ENCODE results near the gene CHIT1.

CHIT1 gene

DNA sequence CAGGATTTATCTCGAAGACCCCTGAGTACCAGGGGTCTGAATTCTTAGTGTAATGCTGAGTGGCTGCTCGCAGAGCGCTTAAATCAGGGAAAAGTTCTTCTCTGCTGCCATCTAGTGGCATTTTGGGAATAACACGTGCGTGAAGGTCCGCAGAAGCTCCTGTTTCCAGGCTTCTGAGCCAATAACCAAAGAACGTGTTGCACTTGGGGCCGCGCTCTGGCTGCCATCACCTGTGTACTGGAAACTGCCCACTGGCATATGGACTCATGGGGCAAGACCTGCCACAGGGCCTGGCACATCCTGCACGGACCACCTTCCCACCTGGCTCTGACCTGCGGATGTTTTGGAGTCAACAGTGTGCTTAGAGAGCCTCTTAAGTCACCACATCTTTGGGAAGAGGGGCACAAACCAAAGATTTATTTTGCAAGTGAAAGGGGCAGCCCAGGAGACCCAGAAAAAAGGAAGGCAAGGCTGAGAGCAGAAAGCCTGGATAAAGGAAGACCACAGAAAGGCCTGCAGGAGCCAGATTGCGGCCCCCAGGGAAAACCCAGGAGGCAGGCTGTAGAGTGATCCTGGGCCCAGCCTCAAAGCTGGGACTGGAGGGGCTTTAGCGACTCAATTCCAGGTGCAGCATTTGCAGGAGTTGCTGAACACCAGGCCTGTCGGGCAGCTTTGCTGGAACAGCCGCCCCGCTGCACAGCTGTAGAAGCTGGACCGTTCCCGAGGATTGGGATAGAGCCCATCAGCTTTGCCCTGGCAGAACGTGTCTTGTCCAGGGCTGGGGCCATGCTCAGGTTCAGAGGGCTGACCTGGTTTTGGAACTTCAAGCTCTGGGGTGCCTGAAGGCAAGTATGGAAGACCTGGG is 13.0 kb downstream of the CHIT1 start:
- DNase-seq: peak; percentile 88

DNA sequence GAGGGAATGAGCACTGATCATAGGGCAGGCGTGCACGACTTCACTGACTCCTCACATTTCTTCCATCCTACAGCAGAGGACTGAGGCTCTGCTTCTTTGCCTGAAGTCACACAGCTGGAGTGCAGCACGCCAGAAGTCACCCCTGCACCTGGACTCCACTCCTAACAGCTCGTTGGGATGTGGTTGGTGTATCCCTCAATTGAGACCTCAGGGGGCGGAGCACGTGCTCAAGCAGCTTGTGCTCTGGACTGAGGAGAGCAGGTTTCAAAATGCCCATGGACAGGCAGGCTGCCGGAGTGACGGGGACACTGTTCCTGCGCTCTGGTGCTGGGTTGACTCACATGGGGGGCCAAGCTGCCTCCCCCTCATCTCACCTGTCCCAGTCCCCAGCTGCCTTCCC is 13.9 kb downstream of the CHIT1 start:
- no peak for DNase-seq

DNA sequence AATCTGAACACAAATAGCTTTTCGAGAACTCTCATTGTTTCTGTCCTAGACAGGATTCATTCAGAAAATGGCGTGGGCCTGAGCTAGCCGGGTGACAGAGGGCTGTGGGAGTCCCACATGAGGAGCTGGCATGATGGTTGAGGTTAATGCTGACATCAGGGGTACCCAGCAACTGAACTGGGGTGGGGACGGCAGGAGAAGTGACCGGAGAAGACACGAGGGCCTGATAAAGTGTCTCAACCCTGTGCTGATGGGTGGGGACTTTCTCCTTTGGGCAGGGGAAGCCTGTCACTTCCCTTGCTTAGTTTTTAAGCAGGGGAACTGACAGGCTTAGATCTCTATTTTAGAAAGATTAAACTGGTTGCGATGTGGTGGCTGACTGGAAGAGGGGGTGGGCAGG is 14.6 kb downstream of the CHIT1 start:
- no peak for DNase-seq

DNA sequence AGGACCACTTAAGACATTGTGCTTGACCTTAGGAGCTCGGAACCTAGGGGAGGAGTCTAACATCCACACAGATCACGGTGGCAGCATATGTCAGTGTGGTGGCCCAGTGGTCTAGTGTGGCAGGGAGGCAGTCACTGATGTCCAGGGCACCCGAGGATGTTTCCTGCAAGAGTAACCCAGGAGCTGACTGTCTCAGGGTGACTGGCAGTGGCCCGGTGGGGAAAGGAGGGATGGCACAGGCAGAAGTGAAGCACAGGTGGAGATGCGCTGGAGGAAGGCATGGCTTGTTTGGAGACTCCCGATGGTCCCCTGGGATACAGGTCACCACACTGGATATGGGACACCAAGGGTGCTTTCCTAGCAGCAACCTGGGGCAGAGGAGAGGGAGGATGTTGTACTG is 16.3 kb downstream of the CHIT1 start:
- DNase-seq: no peak

DNA sequence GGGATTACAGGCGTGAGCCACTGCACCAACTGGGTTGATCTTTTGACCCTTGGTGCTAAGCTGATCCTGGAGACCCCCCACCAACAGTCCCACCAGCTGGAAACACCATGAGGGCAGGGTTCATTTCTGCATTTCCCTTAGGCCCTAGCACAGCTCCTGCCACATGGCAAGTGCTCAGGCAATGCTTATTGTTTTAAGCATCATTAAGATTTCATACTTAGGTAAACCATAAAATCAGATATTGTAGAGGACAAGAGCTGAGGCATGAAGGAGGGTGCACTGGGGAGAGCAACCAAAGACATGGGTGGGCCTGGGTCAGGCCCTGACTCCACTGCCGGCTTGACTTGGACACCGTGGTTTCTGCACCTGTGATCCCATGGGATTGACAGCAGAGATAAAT is 17.7 kb downstream of the CHIT1 start:
- no peak for DNase-seq

DNA sequence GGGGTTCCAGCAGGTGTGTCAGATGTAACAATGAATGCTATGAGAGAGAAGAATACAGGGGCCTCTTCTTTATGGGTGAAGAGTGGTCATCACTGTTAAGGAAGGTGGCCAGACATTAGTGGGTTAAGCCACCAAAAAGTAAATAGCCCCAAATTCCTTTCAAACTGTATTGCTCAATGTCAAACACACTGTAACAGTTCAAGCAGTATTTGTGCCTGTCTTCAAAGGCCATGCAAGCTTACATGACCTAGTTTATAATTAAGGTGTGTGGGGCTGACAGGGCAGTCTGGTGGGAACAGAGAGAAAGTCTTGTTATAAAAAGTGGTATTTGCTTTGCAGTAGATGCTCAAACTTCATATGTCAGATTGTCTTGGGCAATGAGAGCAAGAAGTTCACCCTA is 18.5 kb downstream of the CHIT1 start:
- no peak for DNase-seq

DNA sequence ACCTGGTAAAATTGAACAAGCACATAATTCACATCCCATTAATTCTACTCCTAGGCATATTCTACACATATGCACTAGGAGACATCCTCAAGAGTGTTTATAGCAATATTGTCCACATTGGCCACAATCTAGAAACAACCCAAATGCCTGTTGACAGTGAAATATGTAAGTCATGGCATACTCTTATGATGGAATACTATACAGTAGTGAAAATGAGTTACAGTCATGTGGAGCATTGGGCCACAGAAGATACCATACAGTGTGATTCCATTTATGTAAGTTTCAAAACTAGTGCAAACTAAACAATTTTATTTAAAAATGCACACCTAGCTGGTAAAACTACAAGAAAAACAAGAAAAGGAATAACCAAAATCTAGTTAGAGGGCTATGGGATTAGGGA is 19.1 kb downstream of the CHIT1 start:
- DNase-seq: no peak

DNA sequence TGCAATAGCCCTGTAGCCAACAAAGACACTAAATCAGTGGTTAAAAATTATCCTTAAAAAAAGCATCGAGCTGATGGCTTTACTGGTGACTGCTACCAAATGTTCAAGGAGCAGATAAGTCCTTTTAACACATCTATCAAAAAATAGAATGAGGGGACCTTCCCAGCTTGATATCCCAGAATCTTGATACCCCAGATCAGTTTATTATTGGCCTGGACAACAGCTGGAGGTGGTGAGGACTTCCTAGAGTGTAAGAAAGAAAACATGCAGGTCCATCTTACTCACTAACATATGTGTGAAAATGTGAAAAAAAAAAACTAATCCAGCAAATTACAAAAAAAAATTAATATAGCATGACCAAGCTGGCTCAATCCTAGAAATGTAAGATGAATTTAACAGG is 21.3 kb downstream of the CHIT1 start:
- DNase-seq: no peak

DNA sequence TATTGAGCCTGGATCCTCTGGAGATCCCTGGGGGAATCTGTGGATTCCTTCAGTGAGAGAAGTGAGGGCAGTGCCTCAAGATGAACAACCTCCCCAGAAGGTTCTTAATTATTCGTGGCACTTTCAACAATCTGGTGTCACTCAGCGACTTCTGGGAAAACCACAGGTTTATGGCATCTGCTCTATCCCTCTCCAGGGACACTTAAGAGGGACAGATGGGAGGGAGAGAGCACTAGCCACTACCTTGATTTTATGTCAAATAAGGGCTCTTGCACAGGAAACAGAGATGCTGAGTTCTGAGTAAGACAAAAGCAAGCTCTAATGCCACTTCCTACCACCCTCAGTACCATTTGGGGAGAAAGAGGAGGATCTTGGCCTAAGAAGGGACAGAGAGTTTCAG is 21.7 kb downstream of the CHIT1 start:
- DNase-seq: no peak

DNA sequence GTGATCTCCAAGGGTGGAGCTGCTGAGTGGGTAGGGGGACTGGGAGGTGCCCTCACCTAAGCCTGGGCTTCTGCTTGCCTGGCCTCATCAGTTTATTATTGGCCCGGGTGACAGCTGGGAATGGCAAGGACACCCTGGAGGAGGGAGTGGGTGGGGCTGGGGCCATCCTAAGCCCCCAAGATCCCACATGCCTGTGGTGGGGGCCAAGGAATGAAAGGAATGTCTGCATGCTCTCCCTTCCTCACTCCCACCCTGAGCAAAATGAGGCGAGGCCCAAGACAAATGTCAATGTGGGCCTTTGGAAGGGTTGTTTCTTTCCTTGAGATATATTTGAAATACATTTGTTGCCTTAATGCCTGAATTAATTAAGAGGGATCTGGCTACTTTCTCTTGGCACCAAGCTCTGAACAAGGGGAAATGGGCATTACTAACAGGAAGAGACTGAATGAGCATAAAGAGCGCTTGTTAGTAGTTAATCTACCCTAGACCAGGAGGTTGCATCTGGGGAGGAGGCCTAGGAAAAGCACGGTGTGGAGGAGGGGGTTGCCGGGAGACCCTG is 23.3 kb downstream of the CHIT1 start:
- no peak for DNase-seq

DNA sequence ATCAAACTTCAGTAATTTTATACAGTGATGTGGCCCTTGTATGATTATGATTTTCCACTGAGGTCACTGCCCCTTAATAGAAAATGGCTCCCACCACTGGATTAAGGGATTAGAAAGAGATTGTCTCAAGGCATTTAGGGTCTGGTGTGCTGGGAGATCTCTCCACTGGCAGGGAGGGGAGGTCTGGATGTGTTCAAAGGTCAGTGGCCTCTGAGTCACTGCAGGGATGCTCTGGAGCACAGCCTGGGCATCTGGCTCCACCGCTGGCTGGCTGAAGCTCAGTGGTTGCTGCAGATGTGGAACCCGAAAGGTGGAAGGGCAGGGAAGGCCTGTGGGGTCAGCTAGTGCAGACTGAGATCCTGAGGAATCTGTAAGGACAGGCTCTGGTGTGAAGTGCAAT is 24.7 kb downstream of the CHIT1 start:
- no peak for DNase-seq

DNA sequence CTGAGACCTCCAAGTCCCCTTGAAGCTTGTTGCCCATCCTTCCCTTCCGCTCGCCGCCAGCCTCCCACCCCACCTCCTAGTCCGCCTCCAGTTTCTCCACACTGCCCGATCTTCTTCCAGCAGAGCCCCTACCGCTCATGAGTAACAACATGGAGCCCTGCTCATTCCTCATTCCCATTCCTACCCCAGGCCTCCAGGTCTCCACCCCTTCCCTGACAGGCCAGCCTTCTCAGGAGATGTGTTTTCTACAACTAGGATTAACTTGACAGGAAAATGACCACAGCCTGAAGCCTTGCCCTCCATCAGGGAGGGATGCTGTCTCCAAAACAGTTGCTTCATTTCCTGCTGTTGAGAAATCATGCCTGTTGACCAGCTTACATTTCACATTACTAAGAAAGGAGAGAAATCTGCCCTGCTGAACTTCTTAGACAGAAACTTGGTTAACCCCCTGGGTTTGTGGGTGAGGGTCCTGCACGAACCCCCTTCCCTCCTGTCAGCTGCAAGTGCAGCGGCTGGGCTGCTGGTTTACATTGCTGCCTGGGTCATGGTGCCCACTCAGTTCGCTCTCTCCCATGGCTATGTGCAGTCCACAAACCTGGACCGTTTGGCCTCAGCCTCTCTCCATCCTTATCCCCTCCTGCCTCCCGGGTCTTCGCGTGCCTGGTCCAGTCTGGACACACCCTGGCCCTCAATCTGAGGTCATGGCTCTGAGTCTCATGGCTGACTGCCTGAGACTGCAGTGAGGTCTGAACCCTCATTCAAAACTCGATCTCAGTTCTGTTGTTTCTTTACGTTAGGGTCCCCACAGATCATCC is 26.8 kb downstream of the CHIT1 start:
- DNase-seq: no peak

DNA sequence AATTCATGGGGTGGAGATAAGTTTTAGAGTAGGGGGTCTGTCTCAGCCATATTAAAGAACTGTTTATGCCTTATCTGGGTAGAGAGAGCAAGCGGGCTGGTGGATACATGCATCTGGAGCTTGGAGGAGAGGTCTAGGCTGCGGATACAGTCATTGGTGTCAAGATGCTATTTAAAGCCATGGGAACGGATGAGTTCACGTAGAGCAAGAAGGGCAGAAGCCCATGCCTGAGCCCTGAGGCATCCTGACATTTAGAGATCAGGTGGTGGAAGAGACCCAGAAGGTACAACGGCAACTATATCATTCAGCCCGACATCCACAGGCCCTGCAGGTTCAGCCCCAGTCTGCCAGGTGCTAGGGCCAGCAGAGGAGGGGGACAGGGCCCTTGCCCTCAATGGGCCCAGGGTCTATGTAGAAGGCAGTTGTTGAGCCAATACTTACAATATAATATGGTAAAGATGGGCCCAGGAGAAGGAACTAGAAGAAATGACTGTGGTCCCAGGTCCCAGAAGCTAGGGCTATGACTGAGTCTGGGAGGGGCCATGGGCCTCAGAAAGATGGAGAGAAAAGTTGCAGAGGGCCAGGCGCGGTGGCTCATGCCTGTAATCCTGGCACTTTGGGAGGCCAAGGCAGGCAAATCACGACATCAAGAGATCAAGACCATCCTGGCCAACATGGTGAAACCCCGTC is 27.8 kb downstream of the CHIT1 start:
- no peak for DNase-seq

DNA sequence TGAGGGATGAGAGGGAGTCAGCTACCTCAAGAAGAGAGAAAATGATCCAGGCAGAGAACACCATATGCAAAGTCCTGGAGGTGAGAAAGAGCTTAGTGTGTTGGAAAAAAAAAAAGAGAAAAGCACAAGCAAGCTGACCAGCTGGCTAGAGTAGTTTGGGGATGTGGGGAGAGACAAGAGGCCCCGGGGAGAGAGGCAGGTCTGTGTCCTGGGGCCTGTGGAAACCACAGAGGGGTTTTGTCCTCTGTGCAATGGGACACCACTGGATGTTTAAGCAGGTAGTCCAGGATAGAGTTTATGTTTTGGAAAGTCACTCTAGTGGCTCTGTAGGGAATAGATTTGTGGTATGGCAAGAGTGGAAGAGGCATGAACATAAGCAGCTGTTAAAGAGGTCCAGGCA is 28.6 kb downstream of the CHIT1 start:
- DNase-seq: no peak

DNA sequence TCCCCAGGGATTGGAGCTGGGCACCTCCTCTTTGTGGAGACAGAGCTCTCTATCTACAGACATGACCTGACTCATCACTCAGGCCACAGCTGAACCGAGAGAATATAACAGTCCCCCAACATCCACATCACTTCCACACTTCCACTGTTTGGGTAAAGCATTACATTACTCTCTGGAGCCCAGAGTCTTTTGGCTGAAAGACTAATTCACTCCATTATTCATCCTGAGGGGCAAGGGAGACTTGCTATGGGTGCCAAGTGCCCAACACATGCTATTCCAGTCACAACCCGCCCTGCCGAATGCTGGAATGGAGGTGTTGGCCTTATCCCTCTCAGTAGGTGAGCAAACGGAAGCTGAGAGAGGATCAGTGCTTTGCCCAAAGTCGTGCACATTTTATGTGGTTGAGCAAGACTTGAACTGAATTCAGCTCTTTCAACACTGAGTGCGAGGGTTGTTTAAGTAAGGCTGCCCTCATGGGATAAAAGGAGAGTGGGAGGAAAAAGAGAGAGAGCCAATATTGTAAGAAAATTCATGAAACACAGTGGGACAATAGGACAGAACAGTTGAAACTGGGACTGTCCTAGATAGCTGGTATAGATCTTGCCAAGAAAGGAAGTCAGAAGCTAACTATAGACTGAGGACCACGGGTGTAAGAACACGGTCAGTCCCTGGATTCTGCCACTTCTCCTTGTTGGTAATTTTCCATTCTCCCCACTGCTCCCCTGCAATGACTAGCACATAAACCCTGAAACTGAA is 29.5 kb downstream of the CHIT1 start:
- peak; percentile 45 for DNase-seq

DNA sequence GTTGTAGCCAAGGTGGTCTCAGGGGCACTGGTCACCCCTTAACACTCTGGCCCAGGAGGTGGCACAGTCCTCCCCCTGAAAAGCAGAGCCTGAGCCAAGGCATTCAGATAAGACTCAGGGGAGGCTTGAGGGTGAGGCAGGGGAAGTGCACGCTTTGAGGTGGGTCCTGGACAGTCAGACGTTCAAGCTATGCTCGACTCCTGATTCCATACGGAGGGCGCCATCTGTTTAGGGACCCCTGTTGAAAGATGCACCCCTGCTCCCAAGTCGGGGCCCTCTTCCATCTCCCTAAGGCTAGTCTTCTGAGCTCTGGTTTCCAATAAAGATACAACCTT is 30.0 kb downstream of the CHIT1 start:
- no peak for DNase-seq

DNA sequence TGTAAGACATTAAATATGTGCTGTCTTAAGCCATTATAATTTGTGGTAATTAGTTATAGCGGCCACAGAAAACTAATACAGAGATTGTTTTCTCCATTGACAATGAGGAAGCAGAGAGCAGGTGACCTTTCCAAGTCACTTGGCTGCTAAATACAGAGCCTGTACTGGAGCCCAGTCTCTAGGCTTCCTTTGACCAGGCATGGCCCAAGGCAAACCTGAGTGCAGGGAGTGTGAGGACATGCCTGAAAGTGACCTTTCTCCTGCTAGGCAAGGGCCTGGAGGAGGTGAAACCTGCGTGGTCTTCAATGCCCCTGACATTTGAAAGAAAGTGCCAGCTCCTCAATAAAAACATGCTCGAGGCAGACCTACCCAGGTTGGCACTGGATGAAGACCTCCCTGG is 30.5 kb downstream of the CHIT1 start:
- DNase-seq: no peak

DNA sequence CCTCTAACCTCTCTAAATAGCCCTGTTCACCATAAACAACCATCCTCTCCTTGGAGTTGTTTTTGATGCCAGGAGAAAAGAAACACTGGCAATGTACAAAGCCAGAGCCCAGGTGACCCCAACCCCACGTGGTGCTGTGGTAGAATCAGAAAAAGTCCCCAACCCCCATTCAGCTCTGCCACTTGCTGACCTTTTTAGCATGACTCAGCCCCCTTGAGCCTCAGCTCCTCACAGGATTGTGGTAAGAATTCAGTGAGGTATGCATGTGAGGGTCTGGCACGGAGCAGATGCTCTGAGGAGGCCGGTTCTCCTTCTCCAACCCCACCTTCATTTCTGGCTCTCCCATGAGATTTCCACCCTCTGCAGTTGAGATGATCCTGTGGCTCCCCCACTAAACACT is 31.8 kb downstream of the CHIT1 start:
- no peak for DNase-seq

DNA sequence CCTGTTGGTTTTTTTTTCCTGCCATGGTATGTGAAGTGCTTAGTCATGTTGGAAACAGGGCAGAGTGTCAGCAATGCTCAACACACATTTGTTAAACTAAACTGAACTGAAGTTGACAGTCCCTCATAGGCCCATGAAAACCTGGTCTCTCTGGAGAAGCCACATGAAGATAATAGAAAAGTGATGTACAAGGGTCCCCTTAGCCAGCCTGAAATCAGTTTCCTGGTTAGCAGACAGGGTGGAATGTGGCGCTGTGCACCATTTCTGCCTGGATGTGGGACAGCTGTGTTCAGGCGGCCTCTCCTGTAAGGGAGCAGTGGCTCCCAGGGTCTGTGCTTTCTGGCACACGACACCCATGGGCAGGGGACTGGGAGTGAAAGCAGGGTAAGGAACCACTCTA is 33.1 kb downstream of the CHIT1 start:
- DNase-seq: no peak

DNA sequence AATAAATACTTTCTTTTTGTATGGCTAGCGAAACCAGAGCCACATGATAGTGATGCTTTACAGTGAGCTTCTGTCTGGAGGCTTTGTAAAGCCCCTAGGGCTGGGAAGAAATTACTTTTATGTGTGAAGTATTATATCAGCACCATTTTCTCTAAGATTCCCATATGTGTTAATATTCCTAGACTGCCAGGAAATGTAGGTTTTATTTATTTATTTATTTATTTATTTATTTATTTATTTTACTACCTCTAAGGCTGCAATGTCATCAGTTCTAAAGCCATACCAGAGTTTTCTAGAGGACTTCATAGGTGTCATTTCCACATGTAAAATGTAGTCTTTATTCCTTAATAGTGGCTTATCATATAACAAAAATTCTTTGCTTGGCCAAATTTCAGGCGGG is 38.5 kb downstream of the CHIT1 start:
- DNase-seq: no peak

DNA sequence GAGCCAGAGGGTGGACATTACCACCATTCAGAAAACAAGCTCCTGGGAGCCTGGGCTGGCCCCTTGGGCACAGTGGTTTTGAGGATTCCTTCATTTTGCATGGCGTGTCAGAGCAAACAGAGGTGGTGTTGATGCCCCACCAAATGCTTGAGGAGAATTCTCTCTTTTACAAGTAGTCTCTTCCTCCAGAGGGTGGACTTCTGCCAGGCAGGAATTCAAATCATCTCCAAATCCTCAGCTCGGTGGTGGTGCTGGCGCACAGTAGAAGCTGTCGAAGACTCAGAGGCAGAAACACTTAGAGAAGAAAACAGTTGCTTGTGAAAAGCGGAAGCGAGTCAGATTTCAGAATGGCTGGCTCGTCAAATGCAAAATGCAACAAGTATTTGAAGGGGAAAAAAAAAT is 39.5 kb downstream of the CHIT1 start:
- DNase-seq: no peak

DNA sequence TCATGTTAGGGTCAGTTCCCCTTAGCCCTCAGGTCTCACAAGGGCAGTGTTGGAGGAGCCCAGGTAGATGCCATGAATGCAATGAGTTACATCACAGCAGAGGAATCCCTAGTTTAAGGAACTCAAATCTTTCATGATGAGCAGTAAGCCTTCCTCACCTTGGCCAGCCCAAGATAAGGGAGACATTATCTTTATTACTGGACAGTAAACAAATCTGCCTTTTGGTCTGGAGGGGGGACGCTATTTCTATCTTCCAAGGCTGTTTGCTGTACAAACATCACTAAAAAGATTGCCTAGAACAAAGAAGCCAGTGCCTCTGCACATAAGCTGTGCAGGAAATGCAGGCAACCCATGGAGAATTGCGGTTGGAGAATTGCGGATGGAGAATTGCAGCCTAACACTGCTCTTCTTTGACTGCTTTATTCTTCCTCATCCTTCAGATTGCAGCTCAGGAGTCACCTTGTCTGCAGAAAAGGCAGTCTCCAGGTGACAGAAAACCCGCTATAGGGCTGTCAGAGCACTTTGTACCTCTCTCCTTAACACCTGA is 40.7 kb downstream of the CHIT1 start:
- DNase-seq: no peak

Measured in midbrain (tissue), 1 donor.